ENCODE results near the gene BBS12.

BBS12 gene

GRCh38 chr4:122793811-122794210, 61.3 kb downstream of the BBS12 start:
- DNase-seq (ENCODE audit: low read depth in 3 of 3, low spot score in 1 of 3) = no peak
